Mesothelial cell of epicardium (in vitro differentiated cells): Measurements from ENCODE around the gene PSMC4. TPM values are rescaled to one million over a fixed set of nuclear protein-coding genes. Genes with fewer than 3 reads are reported as not detected.

Experiments
- DNase-seq, 2 experiments: peaks; one replicate each; pipeline ENCODE4 v3.0.0; 2021; ENCODE audit warnings: low spot score in 2 of 2; ENCODE audit not compliant: unreplicated experiment in 2 of 2
- H3K27ac Mint-ChIP-seq: 2 replicates; pipeline ENCODE4 v1.8.0; 2021; ENCODE audit warnings: mixed read lengths
- H3K27me3 Mint-ChIP-seq: 2 replicates; pipeline ENCODE4 v1.8.0; 2021; ENCODE audit warnings: low read depth, mixed read lengths
- H3K36me3 Mint-ChIP-seq: 2 replicates; pipeline ENCODE4 v1.8.0; 2021; ENCODE audit warnings: mixed read lengths
- H3K4me1 Mint-ChIP-seq: 2 replicates; pipeline ENCODE4 v1.8.0; 2021; ENCODE audit warnings: mixed read lengths
- H3K4me3 Mint-ChIP-seq: 2 replicates; pipeline ENCODE4 v1.8.0; 2021; ENCODE audit warnings: mild to moderate bottlenecking, moderate library complexity, mixed read lengths
- H3K9me3 Mint-ChIP-seq: 2 replicates; pipeline ENCODE4 v1.8.0; 2021; ENCODE audit warnings: mixed read lengths
- CTCF ChIP-seq: fragments of 200-600 bp; sonication (generic); IDR thresholded peaks from one replicate; pipeline ENCODE4 v1.5.0; 2021; ENCODE audit warnings: antibody characterized with exemption; ENCODE audit not compliant: unreplicated experiment
- total RNA-seq: library from RNA; stranded (reverse); gene quantifications from 3 replicates; pipeline ENCODE4 v1.2.1, GENCODE V29; 2021

The PSMC4 gene
- total RNA-seq, 1 donor from 2014 or later: 85.8 TPM

DNA sequence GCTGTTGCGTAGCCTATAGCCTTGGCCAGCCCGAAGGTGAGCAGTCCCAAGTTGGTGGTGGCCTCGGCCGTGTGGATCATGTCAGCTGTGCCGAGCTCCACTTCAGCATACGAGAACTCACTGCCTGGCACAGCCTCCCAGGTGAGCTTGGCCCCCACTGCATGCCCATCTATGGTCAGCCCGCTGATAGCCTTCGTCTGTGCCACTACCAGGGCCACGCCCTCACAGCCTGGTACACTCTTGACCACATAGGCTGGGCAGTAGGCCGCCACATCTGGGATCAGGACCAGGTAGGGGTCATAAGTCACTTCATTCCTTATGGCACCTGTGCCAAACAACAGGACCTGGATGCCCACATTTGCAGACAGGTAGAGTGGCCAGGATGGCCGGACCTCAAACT lies 43.9 kb upstream of the PSMC4 start:
- TF ChIP-seq CTCF: no peak
- Mint-ChIP-seq H3K4me3 (no peak overlapping the region), H3K27ac (no peak overlapping the region), H3K9me3 (peaks cover 13% of the 10 kb centered on the region), H3K4me1 (no peaks in the 10 kb centered on the region), H3K36me3 (peaks cover 2% of the 10 kb centered on the region), H3K27me3 (no peaks in the 10 kb centered on the region)
- DNase-seq: no peak

- Mint-ChIP-seq H3K27me3 (no peaks in the 10 kb centered on the region), H3K4me3 (no peak overlapping the region), H3K9me3 (peaks cover 15% of the 10 kb centered on the region), H3K27ac (no peak overlapping the region), H3K4me1 (no peaks in the 10 kb centered on the region), H3K36me3 (peaks cover 2% of the 10 kb centered on the region)
- no peak for DNase-seq
- TF ChIP-seq CTCF: no peak
Observed at GRCh38 chr19:39927524-39928356, 43.2 kb upstream of the PSMC4 start.

- peaks cover 2% of the 10 kb centered on the region for H3K36me3 Mint-ChIP-seq
- H3K9me3 Mint-ChIP-seq: peaks cover 15% of the 10 kb centered on the region
- no peak overlapping the region for H3K4me3 Mint-ChIP-seq
- DNase-seq: no peak
- TF ChIP-seq CTCF: no peak
- no peak overlapping the region for H3K27ac Mint-ChIP-seq
- H3K27me3 Mint-ChIP-seq: no peaks in the 10 kb centered on the region
- no peaks in the 10 kb centered on the region for H3K4me1 Mint-ChIP-seq
Observed at GRCh38 chr19:39928357-39928725, 42.6 kb upstream of the PSMC4 start.

DNA sequence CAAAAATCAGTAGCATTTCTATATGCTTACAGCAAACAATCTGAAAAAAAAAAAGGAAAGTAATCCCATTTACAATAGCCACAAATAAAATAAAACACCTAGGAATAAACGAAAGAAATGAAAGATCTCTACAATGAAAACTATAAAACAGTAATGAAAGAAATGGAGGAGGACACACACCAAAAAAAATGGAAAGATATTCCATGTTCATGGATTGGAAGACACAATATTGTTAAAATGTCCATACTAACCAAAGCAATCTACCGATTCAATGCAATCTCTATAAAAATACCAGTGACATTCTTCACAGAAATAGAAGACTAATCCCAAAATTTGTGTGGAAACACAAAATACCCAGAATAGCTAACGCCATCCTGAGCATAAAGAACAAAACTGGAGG lies 41.2 kb upstream of the PSMC4 start:
- H3K27me3 Mint-ChIP-seq: no peaks in the 10 kb centered on the region

GRCh38 chr19:39934584-39935363 lies 36.2 kb upstream of the PSMC4 start, which contains the start of gene FCGBP:
Gene FCGBP (minus strand): TSS chr19:39934634.
- no peaks in the 10 kb centered on the region for H3K36me3 Mint-ChIP-seq
- H3K4me1 Mint-ChIP-seq: peaks cover 4% of the 10 kb centered on the region
- H3K9me3 Mint-ChIP-seq: peaks cover 19% of the 10 kb centered on the region
- no peak for DNase-seq
- no peaks in the 10 kb centered on the region for H3K27me3 Mint-ChIP-seq
- H3K27ac Mint-ChIP-seq: no peak within 1 kb of the TSS
- TF ChIP-seq CTCF: no peak
- H3K4me3 Mint-ChIP-seq: no peak within 1 kb of the TSS

More for the DNA sequence above, 41.2 kb upstream of the PSMC4 start:
- peaks cover 2% of the 10 kb centered on the region for H3K36me3 Mint-ChIP-seq
- TF ChIP-seq CTCF: no peak
- DNase-seq: no peak
- H3K4me3 Mint-ChIP-seq: no peak overlapping the region
- no peak overlapping the region for H3K27ac Mint-ChIP-seq
- H3K4me1 Mint-ChIP-seq: no peaks in the 10 kb centered on the region
- H3K9me3 Mint-ChIP-seq: peaks cover 15% of the 10 kb centered on the region
